Measurements from ENCODE around the gene SCFD2. TPM values are rescaled to one million over a fixed set of nuclear protein-coding genes. Genes with fewer than 3 reads are reported as not detected.

The SCFD2 gene
- total and polyA plus RNA-seq, 2 donors (not counting 3 experiments of a cell fraction or from before 2014, with no cell fraction given): 12.3 to 22.8 TPM

- Histone ChIP-seq H3K27me3 (ENCODE audit: control insufficient read depth in 2 of 2, insufficient read depth in 2 of 2, low read length in 2 of 2) (no peaks in the 10 kb centered on the region), H3K79me2 (ENCODE audit: control insufficient read depth, insufficient read depth, low read length) (no peaks in the 10 kb centered on the region), H3K9me1 (replicated peaks; ENCODE audit: control insufficient read depth, extremely low read depth, insufficient read depth, low read length) (no peaks in the 10 kb centered on the region), H3K9ac (replicated peaks; ENCODE audit: extremely low read depth, insufficient read depth, low read length) (no peak overlapping the region), H3K4me2 (ENCODE audit: insufficient read depth, low read length) (no peak overlapping the region), H3K4me3 (replicated peaks in 1 of 3; ENCODE audit: insufficient read depth in 1 of 3, low read depth in 1 of 3, low read length in 3 of 3) (no peak overlapping the region), H4K20me1 (replicated peaks; ENCODE audit: control insufficient read depth, extremely low read depth, insufficient read depth, low read length) (no peaks in the 10 kb centered on the region), H2AFZ (ENCODE audit: low read depth, low read length) (no peak overlapping the region), H3K9me3 (replicated peaks; ENCODE audit: control insufficient read depth, insufficient read depth, low read length) (no peaks in the 10 kb centered on the region), H3K27ac (ENCODE audit: insufficient read depth, low read depth, low read length) (no peak overlapping the region), H3K36me3 (ENCODE audit: control insufficient read depth in 2 of 2, extremely low read depth in 1 of 2, insufficient read depth in 2 of 2, low read length in 2 of 2) (no peaks in the 10 kb centered on the region), H3K4me1 (ENCODE audit: control insufficient read depth, extremely low read depth, insufficient read depth, low read length) (no peaks in the 10 kb centered on the region)
- no peak for TF ChIP-seq POLR2A (IDR thresholded peaks at IDR 0.05; ENCODE audit: low read depth, low read length)
- TF ChIP-seq MAX (IDR thresholded peaks at IDR 0.05; ENCODE audit: insufficient read depth, insufficient read length): no peak
- no peak for TF ChIP-seq GATA2 (IDR thresholded peaks at IDR 0.05; ENCODE audit: insufficient read depth, insufficient read length, low read depth, low read length)
- no peak for TF ChIP-seq EZH2 (IDR thresholded peaks at IDR 0.05; ENCODE audit: borderline replicate concordance, low read depth, low read length, severe bottlenecking)
- no peak for TF ChIP-seq MYC (IDR thresholded peaks at IDR 0.05; ENCODE audit: low read depth, low read length)
- TF ChIP-seq POLR2AphosphoS5 (IDR thresholded peaks at IDR 0.05; ENCODE audit: insufficient read depth, low read depth, low read length): no peak
- no peak for TF ChIP-seq JUN (IDR thresholded peaks at IDR 0.05; ENCODE audit: borderline replicate concordance, insufficient read depth, insufficient read length, low read depth)
- dilution Hi-C loops (cut with MboI; ENCODE audit: extremely low pct_ligation_motif_present, low sequenced_read_pairs) (no loop called here), intact Hi-C loops (cut with micrococcal nuclease) (no loop called here)
- POLR2A ChIA-PET: no interaction called here
- FAIRE-seq (no peak), DNase-seq (ENCODE audit: low read depth, low spot score) (no peak)
- no TSS peak for BruUV-seq (replicated peaks)
- CTCF ChIA-PET: no interaction called here
Measured at GRCh38 chr4:53151489-53151788, 214.4 kb downstream of the SCFD2 start.

- no peak overlapping the region for H3K4me2 ChIP-seq (ENCODE audit: insufficient read depth, low read length)
- FAIRE-seq: no peak
- TF ChIP-seq POLR2A (IDR thresholded peaks at IDR 0.05; ENCODE audit: low read depth, low read length): no peak
- TF ChIP-seq MAX (IDR thresholded peaks at IDR 0.05; ENCODE audit: insufficient read depth, insufficient read length): no peak
- TF ChIP-seq MYC (IDR thresholded peaks at IDR 0.05; ENCODE audit: low read depth, low read length): no peak
- TF ChIP-seq POLR2AphosphoS5 (IDR thresholded peaks at IDR 0.05; ENCODE audit: insufficient read depth, low read depth, low read length): no peak
- TF ChIP-seq CTCF (IDR thresholded peaks at IDR 0.05; ENCODE audit: extremely low read depth in 1 of 2, insufficient read depth in 1 of 2, low read depth in 1 of 2, low read length in 2 of 2): no peak
- TF ChIP-seq GATA2 (IDR thresholded peaks at IDR 0.05; ENCODE audit: insufficient read depth, insufficient read length, low read depth, low read length): no peak
- TF ChIP-seq FOS (IDR thresholded peaks at IDR 0.05; ENCODE audit: borderline replicate concordance, insufficient read depth, low read length): no peak
- TF ChIP-seq EZH2 (IDR thresholded peaks at IDR 0.05; ENCODE audit: borderline replicate concordance, low read depth, low read length, severe bottlenecking): no peak
- no peak for TF ChIP-seq JUN (IDR thresholded peaks at IDR 0.05; ENCODE audit: borderline replicate concordance, insufficient read depth, insufficient read length, low read depth)
- POLR2A ChIA-PET: no interaction called here
- dilution Hi-C loops (cut with MboI; ENCODE audit: extremely low pct_ligation_motif_present, low sequenced_read_pairs) (no loop called here), intact Hi-C loops (cut with micrococcal nuclease) (no loop called here)
- no peaks in the 10 kb centered on the region for H3K79me2 ChIP-seq (ENCODE audit: control insufficient read depth, insufficient read depth, low read length)
- H3K4me1 ChIP-seq (ENCODE audit: control insufficient read depth, extremely low read depth, insufficient read depth, low read length): no peaks in the 10 kb centered on the region
- no peaks in the 10 kb centered on the region for H3K27me3 ChIP-seq (ENCODE audit: control insufficient read depth in 2 of 2, insufficient read depth in 2 of 2, low read length in 2 of 2)
- no peaks in the 10 kb centered on the region for H3K36me3 ChIP-seq (ENCODE audit: control insufficient read depth in 2 of 2, extremely low read depth in 1 of 2, insufficient read depth in 2 of 2, low read length in 2 of 2)
- H4K20me1 ChIP-seq (replicated peaks; ENCODE audit: control insufficient read depth, extremely low read depth, insufficient read depth, low read length): no peaks in the 10 kb centered on the region
- H3K9ac ChIP-seq (replicated peaks; ENCODE audit: extremely low read depth, insufficient read depth, low read length): no peak overlapping the region
- no peak overlapping the region for H2AFZ ChIP-seq (ENCODE audit: low read depth, low read length)
- BruUV-seq (replicated peaks): no TSS peak
- no peak overlapping the region for H3K4me3 ChIP-seq (replicated peaks in 1 of 3; ENCODE audit: insufficient read depth in 1 of 3, low read depth in 1 of 3, low read length in 3 of 3)
- DNase-seq (ENCODE audit: low read depth, low spot score): no peak
- no peaks in the 10 kb centered on the region for H3K9me1 ChIP-seq (replicated peaks; ENCODE audit: control insufficient read depth, extremely low read depth, insufficient read depth, low read length)
- no peaks in the 10 kb centered on the region for H3K9me3 ChIP-seq (replicated peaks; ENCODE audit: control insufficient read depth, insufficient read depth, low read length)
- H3K27ac ChIP-seq (ENCODE audit: insufficient read depth, low read depth, low read length): no peak overlapping the region
- CTCF ChIA-PET: interaction anchor here (1.0 kb wide), 1 partner anchor 25 kb away, joined by 3 read pairs; no protein-coding TSS in a partner anchor
Measured at GRCh38 chr4:53150631-53151488, 215.0 kb downstream of the SCFD2 start.
